Breast epithelium (tissue), 4 donors: ENCODE measurements around the gene CCDC149. TPM values are rescaled to one million over a fixed set of nuclear protein-coding genes. Genes with fewer than 3 reads are reported as not detected.
A peak's percentile ranks its signal among the peaks of the same experiment; 100 is the strongest.

Experiments
- DNase-seq, 2 donors: peaks; one replicate each; pipeline ENCODE4 v3.0.0-alpha.2; 2019; ENCODE audit warnings: low spot score in 2 of 2
- H3K27ac ChIP-seq, 2 donors: fragments of 200-600 bp; sonication (generic) in 1 of 2; one replicate each; pipeline ENCODE4 v1.5.1; 2016 to 2019; ENCODE audit warnings: mild to moderate bottlenecking in 1 of 2
- H3K27me3 ChIP-seq, 2 donors: fragments of 200-600 bp; sonication (generic) in 1 of 2; one replicate each; pipeline versions ENCODE4 v1.5.1 to v1.6.0; 2017 to 2019; ENCODE audit warnings: control low read depth in 1 of 2, mild to moderate bottlenecking in 1 of 2
- H3K36me3 ChIP-seq: fragments of 200-600 bp; one replicate; pipeline ENCODE4 v1.5.1; 2019
- H3K4me1 ChIP-seq, 2 donors: fragments of 200-600 bp; sonication (generic); one replicate each; pipeline ENCODE4 v1.5.1; 2016 to 2019; ENCODE audit warnings: control low read depth in 1 of 2
- H3K4me3 ChIP-seq, 3 donors: fragments of 200-600 bp; sonication (generic); 1 replicate in 2 of 3; 2 replicates in 1 of 3; pipeline ENCODE4 v1.5.1; 2016 to 2019; ENCODE audit warnings: mild to moderate bottlenecking in 3 of 3, moderate library complexity in 2 of 3
- H3K9me3 ChIP-seq, 2 donors: fragments of 200-600 bp; sonication (generic) in 1 of 2; one replicate each; pipeline ENCODE4 v1.5.1; 2016 to 2019; ENCODE audit warnings: control low read depth in 1 of 2
- CTCF ChIP-seq, 3 donors: fragments of 450-650 bp; IDR thresholded peaks; one replicate each; pipeline ENCODE4 v1.5.1; 2016 to 2017; ENCODE audit warnings: antibody characterized with exemption in 3 of 3, mild to moderate bottlenecking in 3 of 3, moderate library complexity in 3 of 3
- POLR2A ChIP-seq: fragments of 450-650 bp; IDR thresholded peaks from one replicate; pipeline ENCODE4 v1.6.1; 2016; ENCODE audit warnings: antibody characterized with exemption, mild to moderate bottlenecking, moderate library complexity
- POLR2AphosphoS5 ChIP-seq, 3 donors: sonication (generic); formaldehyde crosslinking; IDR thresholded peaks; one replicate each; pipeline ENCODE4 v1.6.1; 2017; ENCODE audit warnings: antibody characterized with exemption in 3 of 3
- intact Hi-C: fragments of 100-400 bp; cut with DNase I; formaldehyde crosslinking; loops from one replicate; pipeline ENCODE4 v1.15.1; 2023; ENCODE audit warnings: low total_unique reads
- total RNA-seq, 3 donors: library from RNA; depleted of rRNA; stranded (reverse); fragments of >200 nt; gene quantifications; one replicate each; pipeline ENCODE4 v1.1.0, GENCODE V29; 2016

Gene CCDC149
- total RNA-seq, 3 donors from 2014 or later, result 15.8 to 21.0 (median 18.6) TPM

GRCh38 chr4:24793219-24794005, 119.4 kb downstream of the CCDC149 start:
- Histone ChIP-seq H3K36me3 (no peaks in the 10 kb centered on the region), H3K27me3 (no peaks in the 10 kb centered on the region), H3K9me3 (no peaks in the 10 kb centered on the region), H3K4me3 (no peak overlapping the region), H3K4me1 (no peaks in the 10 kb centered on the region), H3K27ac (peak overlapping the region in 1 of 2 donors; percentile 85)
- no peak for DNase-seq
- TF ChIP-seq CTCF (IDR thresholded peaks at IDR 0.05), result peak in 2 of 3 donors; percentile 22 to 29
- no peak for TF ChIP-seq POLR2A
- intact Hi-C loops, result loop anchor here (2.0 kb wide), 2 partner anchors 21 to 33 kb away; no protein-coding TSS in a partner anchor

GRCh38 chr4:24792552-24792951, 120.3 kb downstream of the CCDC149 start:
- no peak for TF ChIP-seq CTCF (IDR thresholded peaks at IDR 0.05)
- intact Hi-C loops, result no loop called here
- no peaks in the 10 kb centered on the region for H3K27me3 ChIP-seq
- no peaks in the 10 kb centered on the region for H3K36me3 ChIP-seq
- no peaks in the 10 kb centered on the region for H3K9me3 ChIP-seq
- DNase-seq, result no peak
- no peak overlapping the region for H3K27ac ChIP-seq
- no peaks in the 10 kb centered on the region for H3K4me1 ChIP-seq
- no peak overlapping the region for H3K4me3 ChIP-seq

- DNase-seq, result no peak
- no peaks in the 10 kb centered on the region for H3K36me3 ChIP-seq
- intact Hi-C loops, result no loop called here
- H3K4me1 ChIP-seq, result no peaks in the 10 kb centered on the region
- H3K4me3 ChIP-seq, result no peak overlapping the region
- no peak overlapping the region for H3K27ac ChIP-seq
- no peaks in the 10 kb centered on the region for H3K9me3 ChIP-seq
- TF ChIP-seq CTCF (IDR thresholded peaks at IDR 0.05) (no peak), POLR2AphosphoS5 (IDR thresholded peaks at IDR 0.05) (no peak), POLR2A (no peak)
- no peaks in the 10 kb centered on the region for H3K27me3 ChIP-seq
Measured at GRCh38 chr4:24791043-24791442, 121.8 kb downstream of the CCDC149 start.

- no peak for DNase-seq
- Histone ChIP-seq H3K4me1 (peaks cover 0 to 12% of the 10 kb centered on the region in 2 donors), H3K4me3 (no peak overlapping the region), H3K36me3 (no peaks in the 10 kb centered on the region), H3K27me3 (no peaks in the 10 kb centered on the region), H3K27ac (no peak overlapping the region), H3K9me3 (no peaks in the 10 kb centered on the region)
- intact Hi-C loops, result no loop called here
- TF ChIP-seq CTCF (IDR thresholded peaks at IDR 0.05) (no peak), POLR2AphosphoS5 (IDR thresholded peaks at IDR 0.05) (no peak), POLR2A (no peak)
Measured at GRCh38 chr4:24783506-24783905, 129.3 kb downstream of the CCDC149 start.

GRCh38 chr4:24781999-24782745, 130.7 kb downstream of the CCDC149 start:
- H3K27me3 ChIP-seq, result no peaks in the 10 kb centered on the region
- H3K4me3 ChIP-seq, result no peak overlapping the region
- no peaks in the 10 kb centered on the region for H3K9me3 ChIP-seq
- H3K27ac ChIP-seq, result peak overlapping the region in 1 of 2 donors; percentile 16
- H3K36me3 ChIP-seq, result no peaks in the 10 kb centered on the region
- intact Hi-C loops, result no loop called here
- no peak for DNase-seq
- TF ChIP-seq CTCF (IDR thresholded peaks at IDR 0.05) (no peak), POLR2AphosphoS5 (IDR thresholded peaks at IDR 0.05) (no peak), POLR2A (no peak)
- H3K4me1 ChIP-seq, result peaks cover 5 to 23% of the 10 kb centered on the region in 2 donors
